Skeletal muscle cell (primary cell): Measurements from ENCODE around the gene DMBX1.

Experiments
- DNase-seq: peaks from one replicate; pipeline ENCODE4 v3.0.0-alpha.2; 2010; ENCODE audit warnings: low read depth
- H3K4me3 ChIP-seq: 2 replicates; pipeline ENCODE4 v1.5.1; 2011; ENCODE audit warnings: low read depth, mild to moderate bottlenecking, control low read depth, low read length, moderate library complexity

DMBX1 gene

GRCh38 chr1:46494910-46495309 lies 5.3 kb downstream of the DMBX1 start:
- no peak for DNase-seq
- no peak overlapping the region for H3K4me3 ChIP-seq

- no peak for DNase-seq
Measured at GRCh38 chr1:46495778-46496177, 6.1 kb downstream of the DMBX1 start.

GRCh38 chr1:46496505-46496904 lies 6.9 kb downstream of the DMBX1 start:
- no peak for DNase-seq
- H3K4me3 ChIP-seq = no peak overlapping the region

More at GRCh38 chr1:46495778-46496177, 6.1 kb downstream of the DMBX1 start:
- no peak overlapping the region for H3K4me3 ChIP-seq

- no peak overlapping the region for H3K4me3 ChIP-seq
- DNase-seq = no peak
Measured at GRCh38 chr1:46497020-46497419, 7.4 kb downstream of the DMBX1 start.

GRCh38 chr1:46497665-46498064 lies 8.0 kb downstream of the DMBX1 start:
- DNase-seq = no peak
- no peak overlapping the region for H3K4me3 ChIP-seq

GRCh38 chr1:46501528-46501927 lies 11.9 kb downstream of the DMBX1 start:
- H3K4me3 ChIP-seq = no peak overlapping the region
- DNase-seq = no peak

- no peak for DNase-seq
- no peak overlapping the region for H3K4me3 ChIP-seq
Measured at GRCh38 chr1:46503421-46503820, 13.8 kb downstream of the DMBX1 start.

- no peak overlapping the region for H3K4me3 ChIP-seq
- no peak for DNase-seq
Measured at GRCh38 chr1:46506470-46507219, 17.0 kb downstream of the DMBX1 start.

- DNase-seq = no peak
- H3K4me3 ChIP-seq = no peak overlapping the region
Measured at GRCh38 chr1:46508757-46509156, 19.1 kb downstream of the DMBX1 start.

- H3K4me3 ChIP-seq = no peak overlapping the region
- DNase-seq = no peak
Measured at GRCh38 chr1:46510341-46510997, 20.8 kb downstream of the DMBX1 start.

GRCh38 chr1:46510998-46511365 lies 21.3 kb downstream of the DMBX1 start:
- H3K4me3 ChIP-seq = no peak overlapping the region
- DNase-seq = no peak

- DNase-seq = no peak
Measured at GRCh38 chr1:46512135-46512791, 22.6 kb downstream of the DMBX1 start.

GRCh38 chr1:46512792-46513190 lies 23.2 kb downstream of the DMBX1 start:
- no peak for DNase-seq
- no peak overlapping the region for H3K4me3 ChIP-seq

More at GRCh38 chr1:46512135-46512791, 22.6 kb downstream of the DMBX1 start:
- H3K4me3 ChIP-seq = no peak overlapping the region

GRCh38 chr1:46513536-46513935 lies 23.9 kb downstream of the DMBX1 start:
- H3K4me3 ChIP-seq = no peak overlapping the region
- no peak for DNase-seq

GRCh38 chr1:46515576-46515975 lies 25.9 kb downstream of the DMBX1 start:
- no peak for DNase-seq
- H3K4me3 ChIP-seq = no peak overlapping the region

GRCh38 chr1:46516200-46516950 lies 26.7 kb downstream of the DMBX1 start:
- no peak overlapping the region for H3K4me3 ChIP-seq
- no peak for DNase-seq

- H3K4me3 ChIP-seq = no peak overlapping the region
- no peak for DNase-seq
Measured at GRCh38 chr1:46517010-46517600, 27.5 kb downstream of the DMBX1 start.

GRCh38 chr1:46517932-46518498 lies 28.4 kb downstream of the DMBX1 start:
- H3K4me3 ChIP-seq = no peak overlapping the region
- DNase-seq = no peak

GRCh38 chr1:46519209-46519608 lies 29.6 kb downstream of the DMBX1 start:
- no peak for DNase-seq
- no peak overlapping the region for H3K4me3 ChIP-seq
